NB4 (cell line): ENCODE measurements around the gene TXN2.

Experiments
- CTCF ChIP-seq: IDR thresholded peaks from one replicate; pipeline ENCODE4 v1.5.1; 2012; ENCODE audit warnings: low read depth, low read length
- POLR2A ChIP-seq: IDR thresholded peaks from 2 replicates; pipeline ENCODE4 v1.6.1; 2011; ENCODE audit warnings: mild to moderate bottlenecking; ENCODE audit not compliant: insufficient read length; ENCODE audit errors: extremely low read depth

GRCh38 chr22:36471341-36471821 lies 10.1 kb downstream of the TXN2 start:
- TF ChIP-seq CTCF (no peak), POLR2A (no peak)
